SKM-1 (cell line): ENCODE measurements around the gene CAMTA2.
"Not testable (repeated sequence)": the region's sequence is repeated elsewhere in the genome, so short reads cannot be mapped to it uniquely, and the experiment has no call there.

Experiments
- DNase-seq: peaks from one replicate; lab custom pipeline; 2025; ENCODE audit not compliant: unreplicated experiment; lab: John Stamatoyannopoulos, UW

Gene CAMTA2

GRCh38 chr17:4934173-4934979, 53.1 kb downstream of the CAMTA2 start:
- peak; percentile 22 for DNase-seq

GRCh38 chr17:4933646-4934045, 53.8 kb downstream of the CAMTA2 start:
- no peak for DNase-seq

GRCh38 chr17:4932756-4933155, 54.7 kb downstream of the CAMTA2 start:
- no peak for DNase-seq

- DNase-seq, result no peak
Measured at GRCh38 chr17:4931963-4932362, 55.5 kb downstream of the CAMTA2 start, which contains the start of gene GP1BA. Gene GP1BA, plus strand, starts transcription at chr17:4932277. Its CDS starts 328 bp downstream, at chr17:4932605.

GRCh38 chr17:4928881-4929280, 58.6 kb downstream of the CAMTA2 start:
- no peak for DNase-seq

GRCh38 chr17:4926577-4927335, 60.7 kb downstream of the CAMTA2 start:
- DNase-seq, result not testable (repeated sequence)

- DNase-seq, result no peak
Measured at GRCh38 chr17:4921320-4921719, 66.2 kb downstream of the CAMTA2 start.

- DNase-seq, result no peak
Measured at GRCh38 chr17:4920351-4921048, 67.0 kb downstream of the CAMTA2 start.

- DNase-seq, result no peak
Measured at GRCh38 chr17:4919511-4920047, 67.9 kb downstream of the CAMTA2 start.
